ENCODE results near the gene PPP1R15B.

Gene PPP1R15B

GRCh38 chr1:204407295-204407971 is 4.2 kb downstream of the PPP1R15B start:
- CTCF ChIA-PET: interaction anchor here (0.6 to 5.7 kb wide), 3 partner anchors 10 to 39 kb away, joined by 3 to 88 read pairs (median 7); no protein-coding TSS in a partner anchor
- DNase-seq (ENCODE audit: extremely low spot score): no peak
- TF ChIP-seq CTCF (IDR thresholded peaks at IDR 0.05; ENCODE audit: control extremely low read depth, extremely low read depth, low read depth, missing control alignments): no peak
- POLR2A ChIA-PET: interaction anchor here (0.5 to 1.8 kb wide), 3 partner anchors 9 to 86 kb away, joined by 3 to 7 read pairs (median 3); no protein-coding TSS in a partner anchor

GRCh38 chr1:204406621-204407020 is 5.0 kb downstream of the PPP1R15B start:
- TF ChIP-seq CTCF (IDR thresholded peaks at IDR 0.05; ENCODE audit: control extremely low read depth, extremely low read depth, low read depth, missing control alignments): no peak
- DNase-seq (ENCODE audit: extremely low spot score): no peak
- ChIA-PET CTCF (interaction anchor here (5.7 kb wide), 1 partner anchor 9 kb away, joined by 88 read pairs; no protein-coding TSS in a partner anchor), POLR2A (no interaction called here)

- POLR2A ChIA-PET: interaction anchor here (0.5 kb wide), 1 partner anchor 1746 kb away, joined by 8 read pairs; no protein-coding TSS in a partner anchor
Measured at GRCh38 chr1:204405988-204406387, 5.6 kb downstream of the PPP1R15B start.

GRCh38 chr1:204404629-204405028 is 7.0 kb downstream of the PPP1R15B start:
- no peak for DNase-seq (ENCODE audit: extremely low spot score)
- no peak for TF ChIP-seq CTCF (IDR thresholded peaks at IDR 0.05; ENCODE audit: control extremely low read depth, extremely low read depth, low read depth, missing control alignments)
- CTCF ChIA-PET: no interaction called here
- POLR2A ChIA-PET: no interaction called here

More at GRCh38 chr1:204405988-204406387, 5.6 kb downstream of the PPP1R15B start:
- no peak for TF ChIP-seq CTCF (IDR thresholded peaks at IDR 0.05; ENCODE audit: control extremely low read depth, extremely low read depth, low read depth, missing control alignments)
- CTCF ChIA-PET: interaction anchor here (5.7 kb wide), 1 partner anchor 9 kb away, joined by 88 read pairs; no protein-coding TSS in a partner anchor
- DNase-seq (ENCODE audit: extremely low spot score): no peak

- TF ChIP-seq CTCF (IDR thresholded peaks at IDR 0.05; ENCODE audit: control extremely low read depth, extremely low read depth, low read depth, missing control alignments): no peak
- CTCF ChIA-PET: interaction anchor here (1.8 kb wide), 1 partner anchor 10 kb away, joined by 5 read pairs; no protein-coding TSS in a partner anchor
- POLR2A ChIA-PET: no interaction called here
- no peak for DNase-seq (ENCODE audit: extremely low spot score)
Measured at GRCh38 chr1:204402391-204402790, 9.2 kb downstream of the PPP1R15B start.

GRCh38 chr1:204401730-204402129 is 9.9 kb downstream of the PPP1R15B start:
- TF ChIP-seq CTCF (IDR thresholded peaks at IDR 0.05; ENCODE audit: control extremely low read depth, extremely low read depth, low read depth, missing control alignments): no peak
- ChIA-PET CTCF (interaction anchor here (1.4 to 2.2 kb wide), 3 partner anchors 9 to 13 kb away, joined by 4 to 7 read pairs (median 5); no protein-coding TSS in a partner anchor), POLR2A (interaction anchor here (0.6 to 0.8 kb wide), 2 partner anchors 64 to 124 kb away, joined by 3 to 4 read pairs; no protein-coding TSS in a partner anchor)
- DNase-seq (ENCODE audit: extremely low spot score): no peak

Measured in GM10248 (cell line).